IMR-90 (cell line): ENCODE measurements around the gene CREB5. TPM values are rescaled to one million over a fixed set of nuclear protein-coding genes. Genes with fewer than 3 reads are reported as not detected.

Source experiments
- ATAC-seq: fragments of 200-7000 bp; cut with Tn5 transposase; 2 replicates; pipeline ENCODE4 v1.9.1; 2020; ENCODE audit warnings: low read depth, mild to moderate bottlenecking, moderate library complexity
- BruUV-seq: library from RNA; stranded (reverse); fragments of 400-500 nt; replicated peaks from 2 replicates; lab custom pipeline; 2021; lab: Mats Ljungman, UMichigan
- CTCF ChIA-PET: fragments of 300-600 bp; formaldehyde crosslinking; extraction: SDS; loops from one replicate; lab custom pipeline; 2021; ENCODE audit warnings: antibody characterized with exemption; lab: Yijun Ruan, JAX
- POLR2A ChIA-PET: fragments of 300-600 bp; sonication (Branson Sonifier 250); formaldehyde crosslinking; loops from one replicate; lab custom pipeline; 2022; ENCODE audit warnings: antibody characterized with exemption; ENCODE audit not compliant: unreplicated experiment; lab: Charles Lee
- DNase-seq: peaks from one replicate; pipeline ENCODE4 v3.0.0; 2013
- H2AFZ ChIP-seq: replicated peaks from 2 replicates; pipeline ENCODE3; 2013; ENCODE audit warnings: low read length, mild to moderate bottlenecking; ENCODE audit not compliant: poor library complexity
- H2AK5ac ChIP-seq: 2 replicates; pipeline ENCODE4 v1.6.1; 2013; ENCODE audit warnings: low read depth, low read length, inconsistent platforms
- H2AK9ac ChIP-seq: replicated peaks from 2 replicates; pipeline ENCODE3; 2013; ENCODE audit warnings: mild to moderate bottlenecking, low read depth, low read length, moderate library complexity; ENCODE audit not compliant: poor library complexity
- H2BK120ac ChIP-seq: 2 replicates; pipeline ENCODE4 v1.6.1; 2013; ENCODE audit warnings: low read depth, low read length, inconsistent platforms
- H2BK15ac ChIP-seq: 3 replicates; pipeline ENCODE4 v1.6.1; 2013; ENCODE audit warnings: low read depth, low read length, inconsistent platforms
- H2BK20ac ChIP-seq: 2 replicates; pipeline ENCODE4 v1.6.1; 2013; ENCODE audit warnings: low read depth, mild to moderate bottlenecking, inconsistent platforms, low read length, moderate library complexity
- H2BK5ac ChIP-seq: 2 replicates; pipeline ENCODE4 v1.6.1; 2013; ENCODE audit warnings: mild to moderate bottlenecking, low read depth, low read length, inconsistent platforms; ENCODE audit not compliant: poor library complexity, severe bottlenecking
- H3K14ac ChIP-seq: replicated peaks from 2 replicates; pipeline ENCODE4 v1.6.1; 2013; ENCODE audit warnings: low read depth, low read length, inconsistent platforms
- H3K18ac ChIP-seq: 2 replicates; pipeline ENCODE4 v1.6.1; 2013; ENCODE audit warnings: low read depth, low read length, control low read depth
- H3K23ac ChIP-seq: 2 replicates; pipeline ENCODE4 v1.6.1; 2013; ENCODE audit warnings: low read depth, low read length, inconsistent platforms
- H3K27ac ChIP-seq: 2 replicates; pipeline ENCODE4 v1.5.1; 2013; ENCODE audit warnings: mild to moderate bottlenecking, control low read depth, low read length; ENCODE audit not compliant: insufficient read depth
- H3K27me3 ChIP-seq: 2 replicates; pipeline ENCODE4 v1.6.1; 2013; ENCODE audit warnings: low read length; ENCODE audit not compliant: control insufficient read depth, insufficient read depth
- H3K36me3 ChIP-seq: 2 replicates; pipeline ENCODE4 v1.6.1; 2013; ENCODE audit warnings: low read length, mixed read lengths; ENCODE audit not compliant: control insufficient read depth, insufficient read depth
- H3K4ac ChIP-seq: 2 replicates; pipeline ENCODE4 v1.6.1; 2013; ENCODE audit warnings: low read depth, low read length, inconsistent platforms
- H3K4me1 ChIP-seq: 2 replicates; pipeline ENCODE4 v1.6.1; 2013; ENCODE audit warnings: low read length, mixed read lengths; ENCODE audit not compliant: control insufficient read depth, insufficient read depth
- H3K4me2 ChIP-seq: 2 replicates; pipeline ENCODE4 v1.6.1; 2013; ENCODE audit warnings: low read depth, mild to moderate bottlenecking, control low read depth, low read length, moderate library complexity
- H3K4me3 ChIP-seq: 2 replicates; pipeline ENCODE4 v1.5.1; 2013; ENCODE audit warnings: low read depth, mild to moderate bottlenecking, control low read depth, low read length, moderate library complexity; ENCODE audit not compliant: insufficient read depth
- H3K56ac ChIP-seq: 2 replicates; pipeline ENCODE4 v1.6.1; 2013; ENCODE audit warnings: low read length, inconsistent platforms; ENCODE audit not compliant: insufficient read depth; ENCODE audit errors: extremely low read depth
- H3K79me1 ChIP-seq, 2 experiments: 2 replicates each; pipeline ENCODE4 v1.6.1; 2013; ENCODE audit warnings: low read length in 2 of 2, inconsistent platforms in 1 of 2, low read depth in 1 of 2
- H3K9ac ChIP-seq: 2 replicates; pipeline ENCODE4 v1.6.1; 2013; ENCODE audit warnings: low read depth, low read length, control low read depth
- H3K9me1 ChIP-seq: 2 replicates; pipeline ENCODE4 v1.6.1; 2013; ENCODE audit warnings: low read length, inconsistent platforms; ENCODE audit not compliant: insufficient read depth
- H3K9me3 ChIP-seq: 2 replicates; pipeline ENCODE4 v1.6.1; 2013; ENCODE audit warnings: low read length; ENCODE audit not compliant: control insufficient read depth, insufficient read depth
- H4K20me1 ChIP-seq: 2 replicates; pipeline ENCODE4 v1.6.1; 2013; ENCODE audit warnings: low read length, inconsistent platforms; ENCODE audit not compliant: insufficient read depth
- H4K5ac ChIP-seq: 2 replicates; pipeline ENCODE4 v1.6.1; 2013; ENCODE audit warnings: mild to moderate bottlenecking, low read depth, low read length, control low read depth
- H4K8ac ChIP-seq, 2 experiments: 2 replicates each; pipeline ENCODE4 v1.6.1; 2013; ENCODE audit warnings: low read depth in 2 of 2, low read length in 2 of 2, control low read depth in 1 of 2, inconsistent platforms in 1 of 2
- H4K91ac ChIP-seq: 2 replicates; pipeline ENCODE4 v1.6.1; 2013; ENCODE audit warnings: low read depth, low read length, inconsistent platforms; ENCODE audit not compliant: insufficient read depth
- MAFK ChIP-seq: IDR thresholded peaks from 2 replicates; pipeline ENCODE4 v1.6.1; 2012; ENCODE audit warnings: low read depth, low read length, improper control_type of control experiment
- WGBS, 2 experiments: methylation state at CpG; one replicate each; pipeline versions ENCODE4 v1.1.5 to v1.1.7; 2013; ENCODE audit warnings: missing lambda C conversion rate in 2 of 2; ENCODE audit not compliant: insufficient read length in 1 of 2; ENCODE audit errors: extremely low coverage in 2 of 2; 5-methylcytosine and 5-hydroxymethylcytosine counted together
- dilution Hi-C: fragments of 300-500 bp; cut with HindIII; formaldehyde crosslinking; loops from one replicate; pipeline ENCODE4 v1.14.3; 2018; ENCODE audit warnings: low sequenced_read_pairs; ENCODE audit not compliant: unreplicated experiment
- in situ Hi-C: fragments of 300-500 bp; cut with MboI; formaldehyde crosslinking; loops from 3 replicates; pipeline ENCODE4 v1.14.3; 2019; ENCODE audit warnings: low sequenced_read_pairs, inconsistent platforms, mixed read lengths
- intact Hi-C: fragments of 100-400 bp; cut with micrococcal nuclease; formaldehyde crosslinking; loops from 2 replicates; pipeline ENCODE4 v1.10.0; 2022
- polyA plus RNA-seq, 3 experiments: library from polyadenylated mRNA; depleted of rRNA; stranded (reverse); fragments of >200 nt; gene quantifications; 2 replicates each; pipeline ENCODE4 v1.2.3, GENCODE V29; 2012; ENCODE audit warnings: low replicate concordance in 1 of 3
- total RNA-seq: library from RNA; depleted of rRNA; stranded (reverse); fragments of >200 nt; gene quantifications from 2 replicates; pipeline ENCODE4 v1.2.3, GENCODE V29; 2012
- TF ChIP-seq, protein P1 (sequence below): fragments of 150-350 bp; IDR thresholded peaks from 2 replicates; pipeline ENCODE4 v1.6.1; 2017; ENCODE audit warnings: mild to moderate bottlenecking, antibody characterized with exemption, low read length, low read depth

The CREB5 gene
- total and polyA plus RNA-seq, 2 of the 4 experiments (the other 2 are of a cell fraction), result 7.3 to 13.1 TPM

DNA sequence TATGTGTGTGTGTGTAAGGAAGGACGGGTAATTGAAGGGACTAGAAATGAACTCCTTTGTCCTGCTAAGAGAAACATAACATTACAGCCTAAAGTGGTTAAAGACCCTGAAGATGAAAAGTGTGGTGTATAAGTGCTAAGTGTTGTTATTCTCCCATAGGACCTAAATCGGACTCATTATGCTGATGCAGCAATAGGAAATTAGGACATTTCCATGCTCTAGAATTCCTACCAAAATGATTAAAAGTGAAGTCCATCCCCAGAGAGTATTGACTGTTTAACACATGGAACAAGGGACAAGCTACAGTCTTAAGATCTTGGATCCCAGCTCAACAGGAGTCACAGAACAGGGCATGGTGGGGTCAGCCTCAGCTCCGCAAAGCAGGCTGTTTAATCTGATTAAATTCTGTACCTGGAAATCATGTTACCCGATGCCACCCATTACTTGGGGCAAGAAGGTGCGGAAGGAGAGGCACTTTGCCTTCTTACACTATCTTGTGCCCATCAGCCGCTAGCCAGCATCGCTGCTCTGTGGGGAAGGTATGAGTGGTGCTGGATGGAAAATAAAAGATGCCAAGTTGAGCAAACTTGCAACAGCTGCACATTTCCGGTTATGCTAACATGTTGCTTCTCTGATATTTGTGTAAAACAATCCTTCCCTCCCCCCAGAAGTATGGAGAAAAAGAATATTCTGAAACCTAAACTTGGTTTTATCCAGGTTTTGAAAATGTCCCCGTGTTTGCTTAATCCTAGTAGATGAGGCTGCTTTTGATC, 100.5 kb downstream of the CREB5 start:
- H2BK5ac ChIP-seq, result no peak overlapping the region
- H4K20me1 ChIP-seq, result no peaks in the 10 kb centered on the region
- no CpG with 5 or more reads among the region's 9 CpGs for WGBS, 2 experiments
- no peak overlapping the region for H4K91ac ChIP-seq
- H3K9me3 ChIP-seq, result no peaks in the 10 kb centered on the region
- H4K8ac ChIP-seq, result no peak overlapping the region
- H3K4me1 ChIP-seq, result no peaks in the 10 kb centered on the region
- ChIA-PET CTCF (no interaction called here), POLR2A (no interaction called here)
- H3K23ac ChIP-seq, result no peak overlapping the region
- ATAC-seq (no peak), DNase-seq (no peak)
- H2AFZ ChIP-seq, result no peak overlapping the region
- BruUV-seq, result no TSS peak
- no peak overlapping the region for H3K27ac ChIP-seq
- no peak overlapping the region for H3K4me3 ChIP-seq
- H3K56ac ChIP-seq, result no peak overlapping the region
- intact Hi-C loops (no loop called here), in situ Hi-C loops (no loop called here), dilution Hi-C loops (no loop called here)
- no peak overlapping the region for H2BK15ac ChIP-seq
- no peaks in the 10 kb centered on the region for H3K79me1 ChIP-seq
- H3K27me3 ChIP-seq, result no peaks in the 10 kb centered on the region
- H2AK9ac ChIP-seq, result no peak overlapping the region
- no peak overlapping the region for H3K14ac ChIP-seq
- H3K9me1 ChIP-seq, result no peaks in the 10 kb centered on the region; the same call in 1 of the 2 replicates
- peak; percentile 50 for TF ChIP-seq MAFK
- TF ChIP-seq, protein P1, sequence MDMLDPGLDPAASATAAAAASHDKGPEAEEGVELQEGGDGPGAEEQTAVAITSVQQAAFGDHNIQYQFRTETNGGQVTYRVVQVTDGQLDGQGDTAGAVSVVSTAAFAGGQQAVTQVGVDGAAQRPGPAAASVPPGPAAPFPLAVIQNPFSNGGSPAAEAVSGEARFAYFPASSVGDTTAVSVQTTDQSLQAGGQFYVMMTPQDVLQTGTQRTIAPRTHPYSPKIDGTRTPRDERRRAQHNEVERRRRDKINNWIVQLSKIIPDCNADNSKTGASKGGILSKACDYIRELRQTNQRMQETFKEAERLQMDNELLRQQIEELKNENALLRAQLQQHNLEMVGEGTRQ, result no peak
- H3K4ac ChIP-seq, result no peak overlapping the region
- H2AK5ac ChIP-seq, result no peak overlapping the region
- H2BK20ac ChIP-seq, result no peak overlapping the region
- no peak overlapping the region for H4K5ac ChIP-seq
- no peak overlapping the region for H3K4me2 ChIP-seq
- no peaks in the 10 kb centered on the region for H3K36me3 ChIP-seq
- H3K18ac ChIP-seq, result no peak overlapping the region
- no peak overlapping the region for H3K9ac ChIP-seq
- no peak overlapping the region for H2BK120ac ChIP-seq
